Activated CD4-positive, alpha-beta T cell treated with anti-CD3 and anti-CD28 coated beads for 24 hours (primary cell): Measurements from ENCODE around the gene MARCO.

Experiments
- DNase-seq, 2 donors: peaks; one replicate each; pipeline ENCODE4 v3.0.0-alpha.2; 2020; ENCODE audit warnings: low read depth in 2 of 2

The MARCO gene

DNA sequence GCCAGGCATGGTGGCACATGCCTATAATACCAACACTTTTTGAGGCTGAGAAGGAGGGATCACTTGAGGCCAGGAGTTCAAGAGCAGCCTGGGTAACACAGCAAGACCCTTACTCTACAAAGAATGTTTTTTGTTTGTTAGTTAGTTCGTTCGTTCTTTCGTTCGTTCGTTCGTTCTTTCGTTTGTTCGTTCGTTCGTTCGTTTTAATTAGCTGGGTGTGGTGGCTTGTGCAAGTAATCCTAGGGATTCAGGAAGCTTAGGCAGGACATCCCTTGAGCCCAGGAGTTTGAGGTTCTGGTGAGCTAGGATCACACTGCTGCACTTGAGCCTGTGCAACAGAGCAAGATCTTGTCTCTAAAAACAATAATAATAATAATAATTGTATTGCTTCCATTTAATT lies 98.7 kb downstream of the MARCO start:
- DNase-seq = no peak
